AG08396 (cell line): ENCODE measurements around the gene ROCK2.
"Not testable (repeated sequence)": the region's sequence is repeated elsewhere in the genome, so short reads cannot be mapped to it uniquely, and the experiment has no call there.

Experiments
- DNase-seq: peaks from one replicate; pipeline ENCODE4 v3.0.0; 2012; ENCODE audit warnings: low spot score, mixed read lengths

The ROCK2 gene

DNA sequence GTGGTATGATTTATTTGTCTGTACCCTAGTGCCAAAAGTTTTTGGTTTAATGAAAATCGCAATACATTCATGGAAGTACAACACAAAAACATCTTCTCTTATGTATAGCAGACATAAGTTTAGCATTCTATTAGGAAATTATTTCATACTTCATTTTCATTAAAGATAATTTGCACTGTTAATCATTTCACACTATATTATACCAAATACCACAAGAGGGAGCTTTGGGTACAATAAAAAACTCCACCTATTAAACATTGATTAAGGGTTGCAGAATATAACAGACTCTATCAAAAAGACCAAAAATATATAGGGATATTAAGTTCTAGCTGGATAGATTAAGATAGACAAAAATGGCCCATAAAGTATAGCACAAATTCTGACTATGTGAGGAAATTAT lies 110.1 kb downstream of the ROCK2 start:
- no peak for DNase-seq

GRCh38 chr2:11231193-11231592 lies 113.2 kb downstream of the ROCK2 start:
- not testable (repeated sequence) for DNase-seq

DNA sequence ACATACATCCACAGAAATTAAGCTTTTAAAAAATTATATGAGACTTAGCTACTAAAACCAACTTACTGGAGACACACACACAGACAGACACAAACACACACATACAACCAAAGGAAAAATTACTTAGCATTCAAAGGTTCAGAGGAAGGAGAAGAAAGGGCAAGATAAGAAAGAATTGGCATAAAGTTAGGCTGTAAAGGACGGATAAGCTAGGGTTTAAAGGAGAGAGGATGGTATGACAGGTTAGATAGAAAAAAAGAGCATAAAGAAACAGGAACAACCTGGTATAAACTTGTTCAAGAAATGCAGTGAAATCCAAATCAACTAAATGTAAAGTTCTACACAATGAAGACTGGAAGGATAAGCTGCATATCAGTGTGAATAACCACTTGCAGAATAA lies 115.7 kb downstream of the ROCK2 start:
- DNase-seq = no peak

GRCh38 chr2:11227595-11227994 lies 116.8 kb downstream of the ROCK2 start:
- no peak for DNase-seq

DNA sequence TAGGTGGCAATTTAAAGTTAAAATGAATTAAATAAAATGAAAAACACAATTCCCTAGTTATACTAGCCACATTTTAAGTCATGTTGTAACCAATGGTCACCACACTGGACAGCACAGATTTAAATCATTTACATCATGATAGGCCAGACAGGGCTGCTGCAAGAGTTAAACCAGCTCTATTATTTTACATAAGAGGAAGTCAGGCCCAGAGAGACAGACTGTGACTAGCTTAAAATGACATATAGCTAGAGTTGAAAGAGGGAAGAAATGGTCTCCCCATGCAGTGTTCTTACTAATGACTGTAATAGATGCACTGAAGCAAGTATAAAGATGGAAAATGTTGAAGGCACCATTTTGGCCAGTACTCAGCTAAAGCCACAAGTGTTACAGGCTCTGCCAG lies 119.5 kb downstream of the ROCK2 start:
- no peak for DNase-seq

GRCh38 chr2:11222845-11223244 lies 121.6 kb downstream of the ROCK2 start:
- no peak for DNase-seq

- no peak for DNase-seq
Observed at GRCh38 chr2:11220445-11220844, 124.0 kb downstream of the ROCK2 start.

DNA sequence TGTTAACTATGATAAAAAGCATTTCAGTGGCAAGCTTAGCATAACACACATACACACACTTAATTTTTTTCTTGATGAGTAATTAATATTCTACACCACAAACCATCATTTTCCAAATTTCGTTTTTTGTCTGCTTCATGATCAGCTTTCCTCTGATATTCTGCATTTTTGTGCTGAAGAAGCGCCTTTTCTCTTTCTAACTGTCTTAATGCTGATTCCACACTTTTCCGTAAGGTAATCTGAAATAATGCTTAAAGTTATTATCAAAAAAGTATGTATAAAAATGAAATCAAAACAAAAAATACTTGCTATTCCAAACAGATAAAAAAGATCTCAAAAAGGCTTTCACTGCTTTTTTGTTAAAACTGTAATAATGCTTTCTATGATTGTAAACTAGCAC lies 129.0 kb downstream of the ROCK2 start:
- no peak for DNase-seq

DNA sequence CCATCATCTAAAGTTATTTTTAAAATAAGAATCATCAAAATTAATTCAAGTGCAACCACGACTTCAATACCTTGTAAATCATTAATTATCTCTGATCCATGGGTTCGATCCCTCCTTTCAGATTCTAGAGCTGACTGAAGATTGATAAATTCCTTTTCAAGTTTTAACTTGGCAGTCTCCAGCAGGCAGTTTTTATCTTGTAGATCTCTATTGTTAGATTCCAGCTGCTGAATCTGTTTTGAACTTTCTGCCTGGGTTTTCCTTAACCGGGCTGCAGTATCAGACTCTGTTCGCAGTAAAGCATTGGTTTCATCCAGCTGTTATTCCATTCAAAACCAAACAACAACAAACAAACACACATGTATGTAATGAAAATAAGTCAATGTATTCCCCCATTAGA lies 129.7 kb downstream of the ROCK2 start:
- no peak for DNase-seq

DNA sequence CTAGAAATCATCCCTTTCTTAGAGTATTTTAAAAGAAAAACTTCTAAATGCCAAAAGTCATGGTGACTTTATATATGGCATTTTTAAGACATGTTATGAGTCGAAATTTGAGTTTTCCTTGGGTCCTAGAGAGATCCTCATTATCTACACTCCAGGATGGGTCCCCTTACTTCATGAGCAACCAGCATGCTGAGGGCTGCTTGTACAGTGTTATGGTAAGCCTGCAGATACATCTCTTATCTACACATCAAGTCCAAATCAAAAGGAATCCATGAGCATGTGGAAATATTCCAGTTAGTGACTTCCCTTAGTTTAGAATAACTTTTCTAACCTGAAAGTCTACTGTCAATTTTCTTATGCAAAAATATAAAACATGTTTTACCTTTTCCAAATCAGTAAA lies 130.5 kb downstream of the ROCK2 start:
- DNase-seq = no peak

GRCh38 chr2:11213090-11213638 lies 131.3 kb downstream of the ROCK2 start:
- no peak for DNase-seq

DNA sequence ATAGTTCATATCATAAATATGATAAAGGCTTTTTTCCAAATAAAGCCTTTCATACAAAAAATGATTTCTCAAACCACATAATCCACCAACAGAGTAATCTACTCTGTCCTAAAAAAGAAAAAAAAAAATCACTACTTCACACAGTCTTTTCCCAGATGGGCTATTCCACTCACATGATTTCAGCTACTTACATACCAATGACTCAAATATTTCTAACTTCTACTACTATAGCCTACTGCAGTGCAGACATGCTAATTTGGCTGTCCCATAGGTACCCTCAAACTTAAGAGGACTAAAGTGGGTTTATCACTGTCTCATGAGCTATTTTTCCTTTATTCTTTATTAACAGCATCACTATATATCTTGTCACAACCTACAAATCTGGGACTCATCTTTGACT lies 131.8 kb downstream of the ROCK2 start:
- no peak for DNase-seq

DNA sequence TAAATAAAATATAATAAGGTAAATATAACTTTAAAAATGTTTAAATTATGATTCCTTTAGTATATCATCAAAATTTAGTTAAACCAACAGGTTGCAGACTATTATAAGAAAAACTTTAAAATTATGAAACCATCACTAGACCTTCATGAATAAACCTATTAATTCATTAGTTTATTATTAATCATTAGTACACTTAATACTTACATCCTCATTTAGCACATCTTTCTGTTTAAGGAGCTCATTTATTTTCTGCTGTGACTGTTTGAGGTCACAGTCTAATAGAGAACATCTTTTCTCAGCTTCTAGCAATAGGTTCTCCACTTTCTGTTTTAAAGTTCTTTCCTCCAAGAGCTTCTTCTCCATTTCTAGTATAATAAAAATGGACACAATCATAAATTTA lies 136.4 kb downstream of the ROCK2 start:
- DNase-seq = no peak

DNA sequence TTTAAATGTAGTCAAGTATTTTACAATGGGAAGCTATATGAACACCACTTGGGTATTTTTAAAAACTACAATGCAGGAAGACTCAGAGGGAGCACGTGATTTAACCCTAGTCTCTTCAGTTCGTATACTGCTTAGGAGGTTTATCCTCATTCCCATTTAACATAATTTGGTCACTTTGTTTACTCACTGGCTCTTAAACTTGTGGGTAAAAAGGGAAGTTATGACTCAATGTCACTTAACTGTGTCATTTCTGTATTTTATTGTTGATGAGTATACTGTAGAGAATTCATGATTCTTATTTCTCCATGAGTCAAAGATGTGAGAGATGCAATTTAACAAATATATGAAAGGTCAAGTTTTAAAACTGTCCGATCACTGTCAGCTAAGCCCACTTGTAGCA lies 141.0 kb downstream of the ROCK2 start:
- peak; percentile 31 for DNase-seq

DNA sequence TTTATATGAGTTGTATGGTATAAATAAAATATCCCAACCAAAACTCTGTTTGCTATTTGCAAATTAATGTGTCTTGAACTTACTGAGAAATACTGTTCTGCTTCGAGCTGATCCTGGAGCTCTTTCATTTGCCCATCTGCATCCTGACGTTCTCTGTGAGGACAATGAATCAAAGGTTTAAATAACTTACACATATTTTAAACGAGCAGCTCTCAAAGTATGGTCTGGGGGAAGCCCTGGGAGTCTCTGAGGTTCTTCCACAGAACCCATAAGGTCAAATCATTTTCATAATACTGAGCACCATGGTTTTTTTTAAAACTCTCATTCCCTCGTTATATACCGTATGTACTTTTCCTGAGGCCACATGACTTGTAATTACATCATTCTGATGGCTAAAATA lies 142.5 kb downstream of the ROCK2 start:
- DNase-seq = no peak

DNA sequence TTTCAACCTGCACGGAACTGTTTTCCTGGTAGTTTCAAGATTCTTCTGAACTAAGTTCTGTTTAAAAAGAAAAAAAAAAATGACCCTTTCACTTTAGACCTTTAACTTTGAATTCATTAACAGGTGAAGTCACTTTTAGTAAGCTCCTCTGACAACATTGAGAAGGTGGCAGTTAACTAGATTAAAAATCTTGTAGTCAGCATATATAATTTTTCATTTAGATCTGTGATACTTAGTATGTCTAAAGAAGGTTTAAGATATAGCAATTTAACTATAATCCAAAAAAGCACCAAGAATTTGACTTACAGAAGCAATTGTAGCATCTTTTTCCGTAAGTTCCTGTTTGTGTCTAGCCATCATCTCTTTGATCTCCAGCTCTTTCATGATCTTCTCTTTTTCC lies 143.8 kb downstream of the ROCK2 start:
- no peak for DNase-seq

DNA sequence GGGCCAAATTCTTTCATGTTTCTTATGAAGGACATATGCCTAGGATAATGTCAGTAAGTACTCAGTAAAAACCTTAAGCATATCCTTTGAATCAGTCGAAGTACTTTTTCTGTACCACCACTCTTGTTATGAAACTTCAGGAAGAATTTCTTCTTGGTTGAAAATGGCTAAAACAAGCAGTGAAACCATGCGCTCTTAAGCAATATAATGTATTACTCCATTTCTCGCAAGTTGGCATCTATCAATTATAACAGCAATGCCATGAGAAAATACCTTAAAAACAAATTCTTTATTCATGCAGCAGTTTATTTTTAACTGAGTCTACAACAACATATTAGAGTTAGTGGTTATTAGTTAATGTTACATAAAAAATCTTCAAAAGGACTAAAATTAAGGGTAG lies 148.2 kb downstream of the ROCK2 start:
- DNase-seq = no peak

GRCh38 chr2:11187731-11188130 lies 156.7 kb downstream of the ROCK2 start:
- no peak for DNase-seq

DNA sequence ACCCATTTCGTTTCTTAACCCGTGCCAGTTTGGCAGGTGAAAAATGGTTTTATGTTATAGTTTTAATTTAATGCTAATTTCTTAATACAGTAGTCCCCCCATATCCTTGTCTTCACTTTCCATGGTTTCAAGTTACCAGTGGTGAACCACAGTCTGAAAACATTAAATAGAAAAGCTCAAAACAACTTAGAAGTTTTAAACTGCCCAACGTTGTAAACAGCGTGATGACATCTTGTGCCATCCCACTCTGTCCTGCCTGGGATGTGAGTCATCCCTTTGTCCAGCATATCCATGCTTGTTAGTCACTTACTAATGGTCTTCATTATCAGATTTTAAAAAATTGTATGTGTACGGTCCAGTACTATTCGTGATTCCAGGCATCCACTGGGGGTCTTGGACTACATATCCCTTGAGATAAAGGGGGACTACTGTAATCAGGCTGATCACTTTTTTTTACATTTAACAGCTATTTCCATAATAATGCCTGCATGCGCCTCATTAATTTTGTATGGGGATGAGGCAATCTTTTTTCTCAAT lies 157.3 kb downstream of the ROCK2 start:
- DNase-seq = no peak

- no peak for DNase-seq
Observed at GRCh38 chr2:11186145-11186544, 158.3 kb downstream of the ROCK2 start.

DNA sequence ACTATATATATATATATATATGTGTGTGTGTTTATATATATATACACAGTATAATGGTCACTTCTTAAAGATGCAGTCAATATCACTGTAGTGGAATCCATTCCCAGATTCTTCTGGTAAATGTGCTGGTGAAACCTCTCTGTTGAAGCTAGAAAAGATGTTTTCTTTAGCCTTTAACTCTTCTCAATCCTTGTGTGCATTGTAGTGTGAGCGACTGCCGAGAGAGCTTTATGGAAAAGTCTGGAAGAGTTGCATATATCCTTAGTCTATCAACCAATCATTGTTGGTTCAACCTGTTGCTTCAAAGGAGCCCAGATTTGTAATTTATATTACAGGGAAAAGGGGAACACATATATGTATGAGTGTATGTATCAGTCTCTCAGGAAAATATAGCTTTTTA lies 161.5 kb downstream of the ROCK2 start:
- no peak for DNase-seq

- DNase-seq = no peak
Observed at GRCh38 chr2:11180653-11181052, 163.8 kb downstream of the ROCK2 start.

- DNase-seq = no peak
Observed at GRCh38 chr2:11179899-11180298, 164.5 kb downstream of the ROCK2 start.

GRCh38 chr2:11179196-11179595 lies 165.2 kb downstream of the ROCK2 start:
- no peak for DNase-seq
